GM18868 (cell line): ENCODE data around the gene MINAR1.

Experiments
- ATAC-seq: cut with Tn5 transposase; IDR thresholded peaks from one replicate; pipeline ENCODE4 v1.9.1; 2021; ENCODE audit warnings: mild to moderate bottlenecking, moderate library complexity; ENCODE audit not compliant: unreplicated experiment

The MINAR1 gene

DNA sequence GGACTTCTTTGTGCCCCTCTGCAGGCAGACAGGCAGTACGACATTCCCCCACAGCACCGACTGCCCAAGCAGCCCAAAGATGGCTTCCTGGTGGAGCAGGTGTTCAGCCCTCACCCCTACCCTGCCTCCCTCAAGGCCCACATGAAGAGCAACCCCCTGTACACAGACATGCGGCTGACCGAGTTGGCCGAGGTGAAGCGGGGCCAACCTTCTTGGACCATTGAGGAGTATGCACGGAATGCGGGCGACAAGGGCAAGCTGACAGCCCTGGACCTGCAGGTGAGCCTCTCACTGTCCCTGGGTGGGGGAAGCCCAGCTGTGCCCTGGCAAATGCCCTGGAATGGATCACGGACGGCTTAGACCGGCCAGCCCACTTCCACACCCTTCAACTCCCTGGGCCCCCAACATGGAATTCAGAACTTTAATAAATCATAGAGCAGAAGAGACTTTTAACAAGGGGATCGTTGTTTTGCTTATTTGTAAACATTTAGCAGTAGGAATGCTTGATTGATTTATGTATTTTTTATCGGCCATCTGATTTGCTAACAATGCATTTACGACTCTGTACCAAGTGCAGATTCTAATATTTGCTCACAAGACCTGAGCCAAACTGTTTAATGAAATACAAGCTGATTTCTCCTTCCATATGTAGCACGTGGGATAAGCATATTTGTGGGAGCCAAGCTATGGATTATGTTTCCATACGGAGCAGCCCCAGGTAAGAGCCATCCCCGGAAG lies 31.1 kb downstream of the MINAR1 start:
- ATAC-seq, result no peak

DNA sequence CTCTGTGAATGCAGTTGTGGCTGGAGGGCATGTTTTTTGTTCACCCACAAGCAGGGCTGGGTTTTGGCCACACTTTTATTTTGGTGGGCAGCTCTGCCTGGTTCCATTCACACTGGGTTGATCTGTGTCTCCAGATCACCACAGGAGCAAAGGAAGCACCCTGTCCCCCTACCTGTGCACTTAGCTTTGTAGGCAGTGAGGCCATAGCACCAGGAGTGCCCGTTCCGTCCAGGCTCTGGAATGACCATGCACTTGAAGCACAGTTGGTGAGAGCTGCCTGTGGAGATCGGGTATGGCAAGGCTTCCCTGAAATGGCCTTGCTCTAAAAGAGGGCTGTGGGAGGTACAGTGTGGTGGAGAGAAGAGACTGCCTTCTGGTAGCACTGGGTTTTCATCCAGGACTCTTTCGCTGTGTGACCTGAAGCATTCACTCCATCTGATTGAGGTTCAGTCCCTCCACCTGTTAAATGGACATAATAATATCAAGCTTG lies 31.7 kb downstream of the MINAR1 start:
- ATAC-seq, result no peak

DNA sequence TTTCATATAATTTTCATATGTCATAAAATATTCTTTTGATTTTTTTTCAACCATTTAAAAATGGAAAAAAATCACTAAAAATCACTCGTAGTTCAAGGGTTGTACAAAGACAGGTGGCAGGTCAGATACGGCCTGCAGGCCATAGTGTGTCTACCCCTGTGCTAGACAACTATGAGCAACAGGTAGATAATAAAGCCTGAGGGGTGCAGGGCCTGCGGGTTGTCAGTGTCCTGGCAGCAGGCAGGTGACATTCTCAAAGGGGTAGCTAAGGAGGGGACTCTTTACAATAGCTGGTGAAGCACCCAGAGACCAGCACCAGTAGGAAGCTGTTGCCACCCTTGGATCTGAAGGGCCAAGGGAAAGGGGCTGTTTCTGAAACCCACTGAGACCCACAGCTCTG lies 34.4 kb downstream of the MINAR1 start:
- ATAC-seq, result no peak

DNA sequence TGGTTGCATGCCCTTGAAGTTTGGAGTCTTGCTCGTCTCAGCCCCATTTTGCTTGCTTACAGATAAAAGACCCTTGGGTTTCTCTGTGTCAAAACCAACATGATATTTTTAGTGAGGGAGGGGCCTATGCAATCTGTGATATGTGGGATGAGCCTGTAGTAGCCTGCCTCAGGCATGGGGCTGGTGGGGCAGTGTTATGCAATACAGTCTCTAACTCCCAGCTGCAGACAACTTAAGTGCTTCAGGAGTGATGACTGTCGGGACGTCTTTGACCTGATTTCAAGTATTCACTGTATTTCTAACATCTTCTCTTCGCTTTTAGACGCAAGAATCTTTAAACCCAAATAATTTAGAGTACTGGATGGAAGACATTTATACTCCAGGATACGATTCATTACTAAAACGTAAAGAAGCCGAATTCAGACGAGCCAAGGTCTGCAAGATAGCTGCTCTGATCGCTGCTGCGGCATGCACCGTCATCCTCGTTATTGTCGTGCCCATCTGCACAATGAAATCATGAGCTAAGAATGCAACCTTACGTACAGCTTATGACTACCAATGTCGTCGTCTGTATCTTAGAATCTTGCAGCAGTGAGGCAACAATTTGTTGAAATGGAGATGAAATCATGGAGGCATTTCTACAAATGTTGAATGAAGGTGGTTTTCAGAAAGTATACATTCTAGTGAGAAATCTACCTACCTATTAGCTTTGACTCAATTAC lies 35.9 kb downstream of the MINAR1 start:
- ATAC-seq, result no peak

DNA sequence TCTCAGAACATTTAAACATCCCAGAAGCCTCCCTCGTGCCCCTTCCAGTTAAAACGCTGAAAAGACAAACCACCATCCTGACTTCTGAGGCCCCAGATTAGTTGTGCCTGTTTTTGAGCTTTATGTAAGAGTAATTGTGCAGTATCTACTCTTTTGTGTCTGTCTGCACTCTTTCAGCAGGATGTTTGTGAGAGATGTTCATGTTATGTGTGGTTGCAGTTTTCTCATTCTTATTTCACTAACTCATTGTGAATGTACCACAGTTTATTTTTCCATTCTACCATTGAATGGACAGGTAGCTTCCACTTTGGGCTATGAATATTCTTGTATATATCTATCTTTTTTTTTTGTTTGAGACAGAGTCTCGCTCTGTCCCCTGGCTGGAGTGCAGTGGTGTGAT lies 40.3 kb downstream of the MINAR1 start:
- ATAC-seq, result no peak

DNA sequence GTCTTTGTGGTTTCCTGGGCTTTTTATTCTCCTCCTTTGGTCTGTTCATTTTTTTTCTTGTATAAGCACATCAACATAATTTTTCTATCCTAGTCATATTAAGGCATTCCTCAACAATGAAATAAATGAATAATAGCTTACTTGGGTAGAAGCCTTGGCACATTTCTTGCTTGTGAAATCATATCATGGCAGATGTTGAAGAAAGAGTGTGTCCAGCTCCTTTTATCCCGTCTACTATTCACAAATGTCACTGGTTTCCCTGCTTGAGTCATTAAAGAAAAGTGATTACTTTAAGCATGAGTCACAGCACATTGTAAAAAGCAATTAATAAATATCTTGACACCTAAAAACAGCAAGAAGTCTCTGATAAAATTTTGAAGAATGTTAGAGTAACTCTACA lies 42.1 kb downstream of the MINAR1 start:
- ATAC-seq, result no peak

DNA sequence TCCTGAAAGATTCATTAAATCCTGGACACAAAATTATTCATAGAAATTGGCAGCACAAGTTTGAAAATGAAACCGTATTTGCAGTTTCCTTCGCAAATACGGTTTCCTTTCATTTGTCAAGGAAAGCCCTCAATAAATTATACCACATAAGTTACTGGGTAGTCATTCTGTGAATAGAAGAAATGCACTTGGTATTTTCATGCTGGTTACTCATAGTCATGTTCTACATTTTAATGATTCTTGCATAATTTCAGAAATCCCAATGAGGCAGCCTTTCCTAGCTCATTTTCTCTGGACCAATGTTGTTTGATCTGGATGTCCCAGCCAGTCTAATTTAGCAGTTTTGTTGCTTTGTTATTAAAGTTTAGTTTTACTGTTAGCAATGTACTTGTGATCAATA lies 43.2 kb downstream of the MINAR1 start:
- no peak for ATAC-seq

DNA sequence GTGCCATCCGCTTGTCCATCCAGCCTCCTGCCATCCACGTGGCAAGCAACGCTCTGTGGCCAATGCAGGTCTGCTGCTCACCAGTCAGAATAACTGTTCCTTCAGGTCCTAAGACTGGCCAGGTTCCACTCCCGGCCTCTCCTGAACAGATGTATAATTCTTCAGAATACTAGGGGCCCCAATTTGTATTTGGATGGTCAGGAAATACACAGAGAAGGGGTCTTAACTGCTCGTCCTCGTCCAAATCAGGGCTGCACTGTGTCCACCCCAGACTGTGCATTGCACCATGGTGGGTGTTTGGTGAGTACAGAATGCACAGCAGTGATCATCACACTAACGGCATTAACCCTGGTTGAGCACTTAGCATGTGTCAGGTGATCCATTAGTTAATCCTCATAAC lies 46.0 kb downstream of the MINAR1 start:
- no peak for ATAC-seq

DNA sequence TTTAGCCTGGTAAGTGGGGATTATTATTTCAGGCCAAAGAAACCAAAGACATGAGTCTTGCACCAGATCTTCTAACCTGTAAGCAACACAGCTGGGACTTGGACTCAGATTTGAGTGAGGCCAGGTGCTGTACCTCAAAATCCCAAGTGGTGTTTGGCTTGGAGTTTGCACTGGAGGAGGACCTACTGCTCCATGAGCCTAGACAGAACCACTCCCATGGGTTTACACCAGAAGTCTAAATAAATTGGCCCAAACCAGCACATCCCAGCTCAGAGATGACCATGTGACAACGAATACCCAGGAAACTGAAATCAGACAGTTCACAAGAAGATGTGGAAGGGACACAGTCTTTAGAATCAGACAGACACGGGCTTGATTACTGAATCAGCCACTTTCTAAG lies 47.5 kb downstream of the MINAR1 start:
- no peak for ATAC-seq

DNA sequence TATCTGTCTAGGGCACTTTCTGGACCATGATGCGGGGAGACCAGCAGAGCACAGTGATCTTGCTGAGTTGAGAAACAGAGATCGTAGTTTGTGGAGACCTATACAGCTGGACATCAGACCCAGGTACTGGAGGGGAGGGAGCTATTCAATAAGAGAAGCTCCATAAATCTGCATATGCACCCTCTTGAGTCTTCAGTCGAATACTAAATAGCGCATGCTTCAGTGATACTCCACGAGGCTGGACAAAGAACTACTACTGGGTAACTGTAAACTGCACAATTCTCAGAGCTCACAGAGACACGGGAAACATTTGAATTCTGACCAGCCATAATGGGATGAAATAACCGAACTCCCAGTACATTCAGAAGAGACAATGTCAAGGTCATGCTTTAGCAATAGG lies 49.7 kb downstream of the MINAR1 start:
- ATAC-seq, result no peak
